Progenitor cell of endocrine pancreas (in vitro differentiated cells): ENCODE measurements around the gene LRRTM4. TPM values are rescaled to one million over a fixed set of nuclear protein-coding genes. Genes with fewer than 3 reads are reported as not detected.
"Not testable (repeated sequence)": the region's sequence is repeated elsewhere in the genome, so short reads cannot be mapped to it uniquely, and the experiment has no call there.

Experiments
- DNase-seq: peaks from one replicate; pipeline ENCODE4 v3.0.0; 2021; ENCODE audit warnings: low spot score; ENCODE audit not compliant: unreplicated experiment
- H3K27ac Mint-ChIP-seq: 2 replicates; pipeline ENCODE4 v1.8.0; 2021; ENCODE audit warnings: mild to moderate bottlenecking, moderate library complexity, mixed read lengths
- H3K27me3 Mint-ChIP-seq: 2 replicates; pipeline ENCODE4 v1.8.0; 2021; ENCODE audit warnings: mixed read lengths
- H3K36me3 Mint-ChIP-seq: 2 replicates; pipeline ENCODE4 v1.8.0; 2022; ENCODE audit warnings: mixed read lengths; ENCODE audit not compliant: insufficient read depth
- H3K4me1 Mint-ChIP-seq: 2 replicates; pipeline ENCODE4 v1.8.0; 2021; ENCODE audit warnings: low read depth, mixed read lengths
- H3K4me3 Mint-ChIP-seq: 2 replicates; pipeline ENCODE4 v1.8.0; 2021; ENCODE audit warnings: low read depth, mild to moderate bottlenecking, moderate library complexity, mixed read lengths
- H3K9me3 Mint-ChIP-seq: 2 replicates; pipeline ENCODE4 v1.8.0; 2021; ENCODE audit warnings: low read depth, mixed read lengths
- total RNA-seq: library from RNA; stranded (reverse); gene quantifications from 2 replicates; pipeline ENCODE4 v1.2.1, GENCODE V29; 2021
- TF ChIP-seq, protein P1 (sequence below): fragments of 200-600 bp; sonication (generic); IDR thresholded peaks from one replicate; pipeline ENCODE4 v1.5.0; 2021; ENCODE audit warnings: antibody characterized with exemption, mild to moderate bottlenecking; ENCODE audit not compliant: unreplicated experiment

The LRRTM4 gene
- total RNA-seq, 1 donor from 2014 or later, result 2.3 TPM

DNA sequence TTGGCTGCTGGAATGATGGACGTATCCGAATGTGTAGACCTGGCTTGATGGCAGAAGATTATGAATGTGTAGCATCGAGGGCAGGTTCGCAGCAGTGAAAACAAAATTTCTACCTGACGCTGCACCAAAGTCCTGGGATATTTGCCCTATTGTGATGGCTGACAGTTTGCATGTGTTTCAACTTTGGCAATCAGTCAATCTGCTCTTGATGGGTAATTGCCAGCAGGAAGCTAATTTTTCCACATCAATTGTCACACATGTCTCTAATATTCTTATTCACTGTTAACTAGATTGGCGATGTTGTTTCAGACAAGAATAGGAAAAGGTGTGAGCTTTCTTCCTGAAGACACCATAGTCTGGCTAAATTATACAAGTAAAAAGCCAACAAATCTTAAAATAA lies 821.3 kb downstream of the LRRTM4 start:
- no peaks in the 10 kb centered on the region for H3K4me1 Mint-ChIP-seq
- no peaks in the 10 kb centered on the region for H3K9me3 Mint-ChIP-seq
- H3K36me3 Mint-ChIP-seq, result no peaks in the 10 kb centered on the region
- no peak for DNase-seq
- TF ChIP-seq, protein P1, sequence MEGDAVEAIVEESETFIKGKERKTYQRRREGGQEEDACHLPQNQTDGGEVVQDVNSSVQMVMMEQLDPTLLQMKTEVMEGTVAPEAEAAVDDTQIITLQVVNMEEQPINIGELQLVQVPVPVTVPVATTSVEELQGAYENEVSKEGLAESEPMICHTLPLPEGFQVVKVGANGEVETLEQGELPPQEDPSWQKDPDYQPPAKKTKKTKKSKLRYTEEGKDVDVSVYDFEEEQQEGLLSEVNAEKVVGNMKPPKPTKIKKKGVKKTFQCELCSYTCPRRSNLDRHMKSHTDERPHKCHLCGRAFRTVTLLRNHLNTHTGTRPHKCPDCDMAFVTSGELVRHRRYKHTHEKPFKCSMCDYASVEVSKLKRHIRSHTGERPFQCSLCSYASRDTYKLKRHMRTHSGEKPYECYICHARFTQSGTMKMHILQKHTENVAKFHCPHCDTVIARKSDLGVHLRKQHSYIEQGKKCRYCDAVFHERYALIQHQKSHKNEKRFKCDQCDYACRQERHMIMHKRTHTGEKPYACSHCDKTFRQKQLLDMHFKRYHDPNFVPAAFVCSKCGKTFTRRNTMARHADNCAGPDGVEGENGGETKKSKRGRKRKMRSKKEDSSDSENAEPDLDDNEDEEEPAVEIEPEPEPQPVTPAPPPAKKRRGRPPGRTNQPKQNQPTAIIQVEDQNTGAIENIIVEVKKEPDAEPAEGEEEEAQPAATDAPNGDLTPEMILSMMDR, result no peak
- H3K27ac Mint-ChIP-seq, result no peak overlapping the region
- H3K27me3 Mint-ChIP-seq, result no peaks in the 10 kb centered on the region
- no peak overlapping the region for H3K4me3 Mint-ChIP-seq

DNA sequence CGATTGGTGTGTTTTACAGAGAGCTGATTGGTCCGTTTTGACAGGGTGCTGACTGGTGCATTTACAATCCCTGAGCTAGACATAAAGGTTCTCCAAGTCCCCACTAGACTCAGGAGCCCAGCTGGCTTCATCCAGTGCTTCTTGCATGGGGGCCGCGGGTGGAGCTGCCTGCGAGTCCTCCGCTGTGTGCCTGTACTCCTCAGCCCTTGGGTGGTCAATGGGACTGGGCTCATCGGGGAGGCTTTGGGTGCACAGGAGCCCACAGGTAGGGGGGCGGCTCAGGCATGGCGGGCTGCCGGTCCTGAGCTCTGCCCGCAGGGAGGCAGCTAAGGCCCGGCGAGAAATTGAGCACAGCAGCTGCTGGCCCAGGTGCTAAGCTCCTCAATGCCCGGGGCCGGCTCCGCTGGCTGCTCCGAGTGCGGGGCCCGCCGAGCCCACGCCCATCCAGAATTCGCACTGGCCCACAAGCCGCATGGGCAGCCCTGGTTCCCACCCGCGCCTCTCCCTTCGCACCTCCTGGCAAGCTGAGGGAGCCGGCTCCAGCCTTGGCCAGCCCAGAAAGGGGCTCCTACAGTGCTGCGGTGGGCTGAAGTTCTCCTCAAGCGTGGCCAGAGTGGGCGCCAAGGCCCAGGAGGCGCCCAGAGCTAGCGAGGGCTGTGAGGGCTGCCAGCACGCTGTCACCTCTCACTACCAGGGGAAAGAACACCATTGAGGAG lies 824.0 kb downstream of the LRRTM4 start:
- H3K27me3 Mint-ChIP-seq, H3K4me1 Mint-ChIP-seq, H3K36me3 Mint-ChIP-seq, H3K4me3 Mint-ChIP-seq, H3K27ac Mint-ChIP-seq, H3K9me3 Mint-ChIP-seq, DNase-seq: not testable (repeated sequence)
